NCI-H226 (cell line): ENCODE data around the gene NXPE2.

Source experiments
- DNase-seq: peaks from one replicate; pipeline ENCODE4 v3.0.0-alpha.2; 2015

NXPE2 gene

DNA sequence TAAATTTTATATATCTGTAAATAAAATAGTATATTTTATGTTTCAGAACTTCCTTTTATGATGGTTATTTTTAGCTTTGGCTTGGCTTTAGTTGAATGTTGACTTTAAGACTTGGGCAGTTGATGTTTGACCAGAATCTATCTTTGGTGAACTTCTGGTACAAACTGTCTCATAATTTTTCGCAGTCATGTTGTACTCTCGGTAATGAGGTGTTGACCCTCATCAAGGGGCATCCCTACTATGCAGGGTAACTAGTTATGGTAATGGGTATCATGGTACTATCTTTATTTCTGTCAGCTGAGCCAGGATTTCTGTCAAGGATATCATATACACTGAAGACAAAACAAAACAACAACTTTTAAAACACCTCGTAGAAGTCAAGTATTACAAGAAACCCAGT, 67.7 kb downstream of the NXPE2 start:
- no peak for DNase-seq
